GM12801 (cell line): ENCODE measurements around the gene NXPH4.

Experiments
- TF ChIP-seq, protein P1 (sequence below): IDR thresholded peaks from one replicate; pipeline ENCODE4 v1.5.1; 2011; ENCODE audit warnings: control low read depth; ENCODE audit not compliant: insufficient read length; ENCODE audit errors: extremely low read depth

Gene NXPH4

GRCh38 chr12:57240066-57240921 is 23.7 kb downstream of the NXPH4 start:
- TF ChIP-seq, protein P1, sequence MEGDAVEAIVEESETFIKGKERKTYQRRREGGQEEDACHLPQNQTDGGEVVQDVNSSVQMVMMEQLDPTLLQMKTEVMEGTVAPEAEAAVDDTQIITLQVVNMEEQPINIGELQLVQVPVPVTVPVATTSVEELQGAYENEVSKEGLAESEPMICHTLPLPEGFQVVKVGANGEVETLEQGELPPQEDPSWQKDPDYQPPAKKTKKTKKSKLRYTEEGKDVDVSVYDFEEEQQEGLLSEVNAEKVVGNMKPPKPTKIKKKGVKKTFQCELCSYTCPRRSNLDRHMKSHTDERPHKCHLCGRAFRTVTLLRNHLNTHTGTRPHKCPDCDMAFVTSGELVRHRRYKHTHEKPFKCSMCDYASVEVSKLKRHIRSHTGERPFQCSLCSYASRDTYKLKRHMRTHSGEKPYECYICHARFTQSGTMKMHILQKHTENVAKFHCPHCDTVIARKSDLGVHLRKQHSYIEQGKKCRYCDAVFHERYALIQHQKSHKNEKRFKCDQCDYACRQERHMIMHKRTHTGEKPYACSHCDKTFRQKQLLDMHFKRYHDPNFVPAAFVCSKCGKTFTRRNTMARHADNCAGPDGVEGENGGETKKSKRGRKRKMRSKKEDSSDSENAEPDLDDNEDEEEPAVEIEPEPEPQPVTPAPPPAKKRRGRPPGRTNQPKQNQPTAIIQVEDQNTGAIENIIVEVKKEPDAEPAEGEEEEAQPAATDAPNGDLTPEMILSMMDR, result no peak

DNA sequence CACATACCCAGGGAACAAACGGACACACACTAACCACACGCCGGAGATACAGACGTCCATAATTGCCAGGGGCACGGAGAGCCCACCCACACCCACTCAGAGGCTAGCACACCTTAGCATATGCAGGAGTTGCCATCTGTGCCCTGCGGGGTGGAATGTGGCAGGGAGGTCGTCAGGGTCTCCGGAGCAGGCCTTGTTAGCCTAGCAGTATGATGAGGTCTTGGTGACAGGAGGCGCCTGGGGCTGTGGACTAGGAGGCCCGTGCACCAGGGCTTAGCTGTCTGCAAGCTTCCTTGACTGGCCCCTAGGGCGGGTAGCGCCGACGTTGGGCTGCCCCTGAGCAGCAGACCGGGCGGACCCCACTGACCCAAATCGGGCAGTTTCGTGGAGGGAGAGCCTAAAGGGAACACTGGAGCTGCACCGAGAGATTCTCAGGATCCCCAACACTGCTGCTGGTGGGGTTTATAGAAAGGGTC is 24.4 kb downstream of the NXPH4 start:
- TF ChIP-seq, protein P1, result no peak

- TF ChIP-seq, protein P1, result no peak
These were observed 25.1 kb downstream of the NXPH4 start for GRCh38 chr12:57241402-57242310.

DNA sequence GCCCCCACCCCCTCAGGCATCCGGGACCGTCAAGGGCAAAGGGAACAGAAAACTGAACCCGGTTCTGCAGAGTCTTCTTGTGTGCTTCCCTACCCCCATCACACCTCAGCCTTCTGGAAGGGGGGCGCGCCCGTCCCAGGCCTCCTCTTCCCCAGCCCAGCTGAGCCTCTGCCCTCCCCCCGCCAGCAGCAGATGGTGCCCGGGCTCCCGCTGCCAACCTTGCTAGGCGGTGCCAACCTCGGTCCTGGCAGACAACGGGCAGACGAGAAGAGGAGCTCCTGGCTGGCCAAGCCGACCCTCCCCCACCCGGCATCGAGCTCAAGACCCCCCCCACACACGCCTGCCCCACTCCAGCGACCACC is 25.7 kb downstream of the NXPH4 start:
- TF ChIP-seq, protein P1, result no peak

DNA sequence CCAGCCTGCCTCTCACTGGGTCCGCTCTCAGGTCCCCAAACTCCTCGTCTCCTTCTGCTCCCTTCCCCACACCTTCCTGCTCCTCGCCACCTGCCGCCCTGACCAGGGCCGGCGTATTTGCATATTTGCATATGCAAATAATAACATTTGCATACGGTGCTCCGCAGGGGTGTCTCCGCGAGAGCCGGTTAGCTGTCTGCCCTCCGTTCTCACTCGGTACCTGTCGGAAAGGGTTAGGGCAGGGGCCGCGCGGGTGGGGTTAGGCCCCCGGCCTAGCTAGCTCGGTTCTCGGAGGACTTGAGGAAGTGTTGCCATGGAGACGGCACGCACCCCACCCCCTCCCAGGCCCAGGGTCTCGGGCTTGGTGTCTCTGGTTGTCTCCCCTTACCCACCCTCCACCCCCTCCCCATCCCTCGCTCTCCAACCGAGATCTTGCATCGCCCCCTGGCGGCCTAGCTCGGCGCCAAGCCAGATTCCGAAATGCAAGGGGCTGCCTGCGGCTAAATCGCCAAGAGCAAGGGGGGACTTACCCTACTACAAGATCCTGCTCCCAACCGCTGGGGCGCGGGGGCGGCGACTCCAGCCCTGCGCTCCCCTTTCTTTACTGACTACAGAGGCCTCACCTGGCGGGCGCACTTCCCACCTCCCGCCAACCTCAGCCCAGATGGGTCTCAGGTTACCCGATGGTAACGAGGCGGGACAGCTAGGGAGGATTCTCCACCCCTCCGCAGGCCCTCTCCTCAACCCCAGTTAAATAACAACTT is 26.3 kb downstream of the NXPH4 start:
- TF ChIP-seq, protein P1, result no peak

- TF ChIP-seq, protein P1, result no peak
These were observed 27.1 kb downstream of the NXPH4 start for GRCh38 chr12:57243521-57244311.
